ENCODE measurements around the gene CHST11. TPM values are rescaled to one million over a fixed set of nuclear protein-coding genes. Genes with fewer than 3 reads are reported as not detected.

The CHST11 gene
- total and polyA plus RNA-seq, 2 of the 4 experiments (the other 2 are of a cell fraction): 1.4 to 2.7 TPM

DNA sequence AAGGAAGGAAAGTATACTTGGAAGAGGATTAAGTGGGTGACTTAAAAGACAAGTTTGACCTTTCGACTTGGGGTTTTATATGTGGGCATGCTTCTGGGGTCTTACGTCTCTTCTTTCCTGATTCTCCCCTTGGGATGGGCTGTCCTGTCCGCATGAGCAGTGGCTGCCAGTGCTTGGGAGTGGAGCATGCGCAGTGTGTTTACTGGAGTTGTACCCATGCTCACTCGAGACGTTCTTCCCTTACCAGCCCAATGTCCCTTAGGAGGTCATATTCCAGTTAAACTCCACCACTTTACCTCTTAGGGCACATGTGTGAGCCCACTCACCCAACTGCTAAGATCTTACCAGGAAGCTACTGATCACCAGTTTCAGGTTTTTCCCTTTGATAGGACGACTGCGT lies 20.0 kb upstream of the CHST11 start:
- no peaks in the 10 kb centered on the region for H4K20me1 ChIP-seq (ENCODE audit: insufficient read depth, low read length)
- H3K14ac ChIP-seq (replicated peaks; ENCODE audit: low read depth, low read length): no peak overlapping the region
- H3K9me1 ChIP-seq (ENCODE audit: insufficient read depth, low read length): 0 out of 2 replicates have a peak, but pooled peaks cover 3% of the 10 kb centered on the region
- H3K4me2 ChIP-seq (ENCODE audit: low read depth, low read length): no peak overlapping the region
- no peaks in the 10 kb centered on the region for H3K79me1 ChIP-seq (ENCODE audit: low read depth in 1 of 2, low read length in 2 of 2)
- ChIA-PET POLR2A (ENCODE audit: unreplicated experiment) (no interaction called here), CTCF (interaction anchor here (1.2 kb wide), 1 partner anchor 12 kb away, joined by 6 read pairs; no protein-coding TSS in a partner anchor)
- no peak overlapping the region for H2AK9ac ChIP-seq (replicated peaks; ENCODE audit: low read depth, low read length, poor library complexity)
- no TSS peak for BruUV-seq (replicated peaks)
- H3K27me3 ChIP-seq (ENCODE audit: control insufficient read depth, insufficient read depth, low read length): peaks cover 60% of the 10 kb centered on the region
- H3K4me3 ChIP-seq (ENCODE audit: insufficient read depth, low read depth, low read length): no peak overlapping the region
- no peaks in the 10 kb centered on the region for H3K9me3 ChIP-seq (ENCODE audit: control insufficient read depth, insufficient read depth, low read length)
- H2BK120ac ChIP-seq (ENCODE audit: low read depth, low read length): no peak overlapping the region
- no peak overlapping the region for H2BK5ac ChIP-seq (ENCODE audit: low read depth, low read length, poor library complexity, severe bottlenecking)
- TF ChIP-seq POLR2A (IDR thresholded peaks at IDR 0.05; ENCODE audit: low read depth, low read length) (no peak), RCOR1 (IDR thresholded peaks at IDR 0.05; ENCODE audit: insufficient replicate concordance, low read length) (no peak), RFX5 (IDR thresholded peaks at IDR 0.05; ENCODE audit: low read depth, low read length) (no peak), CHD1 (IDR thresholded peaks at IDR 0.05; ENCODE audit: low read depth, low read length) (no peak)
- TF ChIP-seq, protein P1, sequence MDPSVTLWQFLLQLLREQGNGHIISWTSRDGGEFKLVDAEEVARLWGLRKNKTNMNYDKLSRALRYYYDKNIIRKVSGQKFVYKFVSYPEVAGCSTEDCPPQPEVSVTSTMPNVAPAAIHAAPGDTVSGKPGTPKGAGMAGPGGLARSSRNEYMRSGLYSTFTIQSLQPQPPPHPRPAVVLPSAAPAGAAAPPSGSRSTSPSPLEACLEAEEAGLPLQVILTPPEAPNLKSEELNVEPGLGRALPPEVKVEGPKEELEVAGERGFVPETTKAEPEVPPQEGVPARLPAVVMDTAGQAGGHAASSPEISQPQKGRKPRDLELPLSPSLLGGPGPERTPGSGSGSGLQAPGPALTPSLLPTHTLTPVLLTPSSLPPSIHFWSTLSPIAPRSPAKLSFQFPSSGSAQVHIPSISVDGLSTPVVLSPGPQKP (IDR thresholded peaks at IDR 0.05; ENCODE audit: borderline replicate concordance, low read depth, low read length): no peak
- TF ChIP-seq, protein P2, sequence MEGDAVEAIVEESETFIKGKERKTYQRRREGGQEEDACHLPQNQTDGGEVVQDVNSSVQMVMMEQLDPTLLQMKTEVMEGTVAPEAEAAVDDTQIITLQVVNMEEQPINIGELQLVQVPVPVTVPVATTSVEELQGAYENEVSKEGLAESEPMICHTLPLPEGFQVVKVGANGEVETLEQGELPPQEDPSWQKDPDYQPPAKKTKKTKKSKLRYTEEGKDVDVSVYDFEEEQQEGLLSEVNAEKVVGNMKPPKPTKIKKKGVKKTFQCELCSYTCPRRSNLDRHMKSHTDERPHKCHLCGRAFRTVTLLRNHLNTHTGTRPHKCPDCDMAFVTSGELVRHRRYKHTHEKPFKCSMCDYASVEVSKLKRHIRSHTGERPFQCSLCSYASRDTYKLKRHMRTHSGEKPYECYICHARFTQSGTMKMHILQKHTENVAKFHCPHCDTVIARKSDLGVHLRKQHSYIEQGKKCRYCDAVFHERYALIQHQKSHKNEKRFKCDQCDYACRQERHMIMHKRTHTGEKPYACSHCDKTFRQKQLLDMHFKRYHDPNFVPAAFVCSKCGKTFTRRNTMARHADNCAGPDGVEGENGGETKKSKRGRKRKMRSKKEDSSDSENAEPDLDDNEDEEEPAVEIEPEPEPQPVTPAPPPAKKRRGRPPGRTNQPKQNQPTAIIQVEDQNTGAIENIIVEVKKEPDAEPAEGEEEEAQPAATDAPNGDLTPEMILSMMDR (conservative IDR thresholded peaks at IDR 0.05; ENCODE audit: low read depth, low read length): no peak
- TF ChIP-seq, protein P3, sequence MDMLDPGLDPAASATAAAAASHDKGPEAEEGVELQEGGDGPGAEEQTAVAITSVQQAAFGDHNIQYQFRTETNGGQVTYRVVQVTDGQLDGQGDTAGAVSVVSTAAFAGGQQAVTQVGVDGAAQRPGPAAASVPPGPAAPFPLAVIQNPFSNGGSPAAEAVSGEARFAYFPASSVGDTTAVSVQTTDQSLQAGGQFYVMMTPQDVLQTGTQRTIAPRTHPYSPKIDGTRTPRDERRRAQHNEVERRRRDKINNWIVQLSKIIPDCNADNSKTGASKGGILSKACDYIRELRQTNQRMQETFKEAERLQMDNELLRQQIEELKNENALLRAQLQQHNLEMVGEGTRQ (IDR thresholded peaks at IDR 0.05; ENCODE audit: low read depth, low read length): no peak
- H3K9ac ChIP-seq (ENCODE audit: low read depth, low read length): no peak overlapping the region
- no peak overlapping the region for H4K8ac ChIP-seq (ENCODE audit: low read depth in 2 of 2, low read length in 2 of 2)
- dilution Hi-C loops (cut with HindIII; ENCODE audit: low sequenced_read_pairs, unreplicated experiment): no loop called here
- H3K27ac ChIP-seq (ENCODE audit: insufficient read depth, low read length): no peak overlapping the region
- H2BK15ac ChIP-seq (ENCODE audit: low read depth, low read length): no peak overlapping the region
- intact Hi-C loops (cut with micrococcal nuclease): no loop called here
- in situ Hi-C loops (cut with MboI; ENCODE audit: low sequenced_read_pairs): no loop called here
- H3K4ac ChIP-seq (ENCODE audit: low read depth, low read length): no peak overlapping the region
- DNase-seq (no peak), ATAC-seq (ENCODE audit: low read depth) (no peak)
- no peak overlapping the region for H3K23ac ChIP-seq (ENCODE audit: low read depth, low read length)
- H2AK5ac ChIP-seq (ENCODE audit: low read depth, low read length): no peak overlapping the region
- H3K18ac ChIP-seq (ENCODE audit: low read depth, low read length): no peak overlapping the region
- no peaks in the 10 kb centered on the region for H3K4me1 ChIP-seq (ENCODE audit: control insufficient read depth, insufficient read depth, low read length)
- no CpG with 5 or more reads among the region's 8 CpGs for WGBS, 2 experiments (ENCODE audit: extremely low coverage in 2 of 2, insufficient read length in 1 of 2)
- no peak overlapping the region for H4K91ac ChIP-seq (ENCODE audit: insufficient read depth, low read depth, low read length)
- H3K36me3 ChIP-seq (ENCODE audit: control insufficient read depth, insufficient read depth, low read length): no peaks in the 10 kb centered on the region
- no peak overlapping the region for H2BK20ac ChIP-seq (ENCODE audit: low read depth, low read length)
- no peak overlapping the region for H4K5ac ChIP-seq (ENCODE audit: low read depth, low read length)
- no peak overlapping the region for H2AFZ ChIP-seq (replicated peaks; ENCODE audit: low read length, poor library complexity)
- H3K56ac ChIP-seq (ENCODE audit: extremely low read depth, insufficient read depth, low read length): no peak overlapping the region
